Measurements from ENCODE around the gene SH3BP4.

GRCh38 chr2:234975611-234976010, 23.8 kb downstream of the SH3BP4 start:
- no peak for TF ChIP-seq CTCF (IDR thresholded peaks at IDR 0.05; ENCODE audit: control extremely low read depth in 1 of 3, insufficient read depth in 1 of 3, low read depth in 1 of 3, low read length in 3 of 3)
- no peak for TF ChIP-seq EP300 (IDR thresholded peaks at IDR 0.05; ENCODE audit: borderline replicate concordance in 1 of 2, low read depth in 2 of 2, low read length in 2 of 2)
- no peak for TF ChIP-seq TCF12 (IDR thresholded peaks at IDR 0.05; ENCODE audit: low read depth, low read length)
- no peak for TF ChIP-seq YY1 (IDR thresholded peaks at IDR 0.05; ENCODE audit: low read depth, low read length)
- no peak for TF ChIP-seq HDAC2 (IDR thresholded peaks at IDR 0.05; ENCODE audit: borderline replicate concordance in 1 of 2, low read depth in 2 of 2, low read length in 2 of 2)
- TF ChIP-seq RBBP5 (IDR thresholded peaks at IDR 0.05; ENCODE audit: borderline replicate concordance, low read depth, low read length) = no peak
- TF ChIP-seq MAX (IDR thresholded peaks at IDR 0.05) = no peak
- no peak for TF ChIP-seq EZH2 (IDR thresholded peaks at IDR 0.05; ENCODE audit: low read depth, low read length, severe bottlenecking)
- no peak for TF ChIP-seq GTF2F1 (IDR thresholded peaks at IDR 0.05; ENCODE audit: borderline replicate concordance, low read depth, low read length)
- TF ChIP-seq TAF1 (IDR thresholded peaks at IDR 0.05; ENCODE audit: low read depth, low read length) = no peak
- TF ChIP-seq RAD21 (IDR thresholded peaks at IDR 0.05 in 1 of 2, conservative IDR thresholded peaks at IDR 0.05 in 1 of 2; ENCODE audit: low read depth in 2 of 2, low read length in 2 of 2) = no peak
- TF ChIP-seq RNF2 (IDR thresholded peaks at IDR 0.05; ENCODE audit: borderline replicate concordance, low read depth, low read length, missing control alignments, poor library complexity, severe bottlenecking) = no peak
- TF ChIP-seq CBX8 (IDR thresholded peaks at IDR 0.05; ENCODE audit: borderline replicate concordance, low read depth, low read length) = no peak
